Measurements from ENCODE around the gene RDM1.

The RDM1 gene

DNA sequence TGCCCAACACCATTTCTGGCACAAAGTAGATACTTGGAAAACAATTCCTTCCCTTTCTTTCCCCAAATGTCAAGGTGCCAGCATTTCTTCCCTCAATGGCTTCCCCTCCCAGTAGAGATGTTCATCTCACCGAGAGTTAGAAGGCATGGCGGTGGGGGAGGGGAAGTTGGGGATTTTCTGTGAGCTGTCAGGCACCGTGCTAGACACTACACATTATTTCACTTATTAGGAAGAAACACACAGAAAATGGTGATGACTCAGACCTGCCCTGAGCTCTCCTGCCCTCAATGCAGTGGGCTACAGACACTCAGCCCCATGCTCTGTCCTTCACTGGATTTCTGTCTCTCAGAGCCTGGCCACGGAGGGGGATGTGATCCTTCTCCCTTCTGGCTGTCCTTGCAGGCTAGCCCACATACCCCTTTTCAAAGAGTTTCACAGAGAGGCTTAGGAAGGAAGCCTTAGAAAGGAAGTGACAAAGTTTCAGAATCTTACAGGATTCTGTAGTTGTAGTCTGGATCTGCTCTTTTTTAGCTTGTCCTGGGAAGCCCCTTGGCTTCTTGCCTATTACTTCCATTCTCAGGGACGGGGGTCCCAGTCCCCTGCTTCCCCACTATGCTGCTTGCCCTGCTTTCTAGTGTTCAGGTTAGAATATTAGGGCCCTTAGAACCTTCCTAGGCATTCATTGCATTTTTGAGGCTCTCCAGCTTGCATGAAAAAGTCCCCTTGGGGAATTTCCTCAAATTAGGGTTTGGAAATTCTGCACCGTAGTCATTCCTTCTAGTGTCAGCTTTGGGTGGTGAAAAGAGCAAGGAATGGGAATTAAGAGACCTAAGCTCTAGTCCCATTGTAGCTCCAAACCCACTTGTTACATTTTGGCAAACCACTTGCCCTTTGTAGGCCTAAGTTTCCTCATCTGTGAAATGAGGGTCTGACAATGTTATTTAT lies 38.2 kb downstream of the RDM1 start:
- TF ChIP-seq, protein P1, sequence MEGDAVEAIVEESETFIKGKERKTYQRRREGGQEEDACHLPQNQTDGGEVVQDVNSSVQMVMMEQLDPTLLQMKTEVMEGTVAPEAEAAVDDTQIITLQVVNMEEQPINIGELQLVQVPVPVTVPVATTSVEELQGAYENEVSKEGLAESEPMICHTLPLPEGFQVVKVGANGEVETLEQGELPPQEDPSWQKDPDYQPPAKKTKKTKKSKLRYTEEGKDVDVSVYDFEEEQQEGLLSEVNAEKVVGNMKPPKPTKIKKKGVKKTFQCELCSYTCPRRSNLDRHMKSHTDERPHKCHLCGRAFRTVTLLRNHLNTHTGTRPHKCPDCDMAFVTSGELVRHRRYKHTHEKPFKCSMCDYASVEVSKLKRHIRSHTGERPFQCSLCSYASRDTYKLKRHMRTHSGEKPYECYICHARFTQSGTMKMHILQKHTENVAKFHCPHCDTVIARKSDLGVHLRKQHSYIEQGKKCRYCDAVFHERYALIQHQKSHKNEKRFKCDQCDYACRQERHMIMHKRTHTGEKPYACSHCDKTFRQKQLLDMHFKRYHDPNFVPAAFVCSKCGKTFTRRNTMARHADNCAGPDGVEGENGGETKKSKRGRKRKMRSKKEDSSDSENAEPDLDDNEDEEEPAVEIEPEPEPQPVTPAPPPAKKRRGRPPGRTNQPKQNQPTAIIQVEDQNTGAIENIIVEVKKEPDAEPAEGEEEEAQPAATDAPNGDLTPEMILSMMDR (conservative IDR thresholded peaks at IDR 0.05; ENCODE audit: low read depth, low read length): no peak
- no peak overlapping the region for H3K4me3 ChIP-seq (ENCODE audit: low read depth, low read length)
- peak; percentile 43 for DNase-seq (ENCODE audit: low read depth)

- no peak for DNase-seq (ENCODE audit: low read depth)
These were observed 39.3 kb downstream of the RDM1 start for GRCh38 chr17:35891269-35891668.

GRCh38 chr17:35890774-35891155 lies 39.8 kb downstream of the RDM1 start:
- DNase-seq (ENCODE audit: low read depth): peak; percentile 16
- no peak overlapping the region for H3K4me3 ChIP-seq (ENCODE audit: low read depth, low read length)
- TF ChIP-seq, protein P1 (conservative IDR thresholded peaks at IDR 0.05; ENCODE audit: low read depth, low read length): no peak

More at GRCh38 chr17:35891269-35891668, 39.3 kb downstream of the RDM1 start:
- H3K4me3 ChIP-seq (ENCODE audit: low read depth, low read length): no peak overlapping the region
- TF ChIP-seq, protein P1 (conservative IDR thresholded peaks at IDR 0.05; ENCODE audit: low read depth, low read length): no peak

DNA sequence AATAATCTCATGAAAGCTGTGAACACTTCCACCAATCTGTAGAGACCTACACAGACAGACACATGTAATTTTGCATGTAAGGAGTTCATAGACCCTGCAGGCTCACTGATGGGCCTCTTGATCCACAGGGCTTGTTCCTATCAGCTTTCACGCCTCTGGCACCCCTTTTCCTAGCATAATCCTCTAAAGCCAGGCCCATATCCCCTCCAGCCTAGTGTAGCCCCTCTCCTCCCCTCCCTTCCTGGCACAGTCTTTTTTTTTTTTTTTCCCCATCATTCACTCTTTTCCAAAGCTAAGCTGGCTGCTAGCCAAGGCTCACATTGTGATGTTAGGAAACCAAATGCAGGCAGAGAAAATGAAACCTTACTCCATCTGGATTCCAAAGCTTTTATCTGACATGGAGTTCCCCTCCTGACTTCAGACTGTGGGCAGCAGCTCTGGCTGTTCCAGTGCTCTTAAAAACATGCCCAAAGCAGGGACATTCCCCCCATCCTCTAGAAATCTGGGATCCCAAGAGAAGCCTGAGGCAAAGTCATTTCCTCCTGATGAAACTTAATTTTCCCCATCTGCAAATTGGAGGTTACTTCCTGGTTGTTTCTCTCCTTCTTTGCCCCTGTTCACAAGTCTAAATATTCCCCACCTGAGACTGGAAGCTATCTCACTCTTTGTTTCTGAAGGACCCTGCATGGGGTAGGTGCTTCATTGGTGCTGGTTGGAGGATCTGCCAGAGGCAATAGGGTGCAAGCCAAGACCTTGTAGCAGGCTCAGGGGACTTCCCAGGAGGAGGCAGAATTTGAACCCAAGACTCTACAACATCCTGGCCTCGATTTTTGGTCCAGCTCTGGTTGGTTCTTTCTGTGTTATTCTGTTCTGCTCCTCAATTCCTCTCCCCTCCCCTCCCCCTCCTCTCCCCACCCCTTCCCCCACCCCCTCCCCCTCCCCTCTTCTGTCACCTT lies 40.5 kb downstream of the RDM1 start:
- no peak overlapping the region for H3K4me3 ChIP-seq (ENCODE audit: low read depth, low read length)
- TF ChIP-seq, protein P1 (conservative IDR thresholded peaks at IDR 0.05; ENCODE audit: low read depth, low read length): no peak
- DNase-seq (ENCODE audit: low read depth): peak; percentile 88

DNA sequence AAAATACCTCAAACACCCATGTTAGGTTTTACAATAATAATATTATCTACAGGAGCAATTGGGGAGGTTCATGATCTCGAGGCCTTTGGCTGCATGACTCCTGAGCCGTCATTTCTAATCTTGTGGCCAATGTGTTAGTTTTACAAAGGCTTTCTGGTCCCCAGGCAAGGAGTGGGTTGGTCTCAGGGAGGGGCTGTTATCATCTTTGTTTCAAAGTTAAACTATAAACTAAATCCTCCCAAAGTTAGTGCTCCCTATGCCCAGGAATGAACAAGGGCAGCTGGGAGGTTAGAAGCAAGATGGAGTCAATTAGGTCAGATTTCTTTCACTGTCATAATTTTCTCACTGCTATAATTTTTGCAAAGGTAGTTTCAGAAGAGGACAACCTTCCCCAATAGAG lies 41.3 kb downstream of the RDM1 start:
- no peak overlapping the region for H3K4me3 ChIP-seq (ENCODE audit: low read depth, low read length)
- DNase-seq (ENCODE audit: low read depth): no peak
- TF ChIP-seq, protein P1 (conservative IDR thresholded peaks at IDR 0.05; ENCODE audit: low read depth, low read length): no peak

- peak; percentile 35 for DNase-seq (ENCODE audit: low read depth)
- no peak within 1 kb of the TSS for H3K4me3 ChIP-seq (ENCODE audit: low read depth, low read length)
- TF ChIP-seq, protein P1 (conservative IDR thresholded peaks at IDR 0.05; ENCODE audit: low read depth, low read length): no peak
These were observed 50.6 kb downstream of the RDM1 start, which contains the start of gene CCL5 for GRCh38 chr17:35879773-35880654. Gene CCL5, minus strand, starts transcription at chr17:35880360.
